ENCODE data around the gene AOPEP. TPM values are rescaled to one million over a fixed set of nuclear protein-coding genes. Genes with fewer than 3 reads are reported as not detected.

The AOPEP gene
- total RNA-seq, 1 experiment from 2014 or later: 36.4 TPM

DNA sequence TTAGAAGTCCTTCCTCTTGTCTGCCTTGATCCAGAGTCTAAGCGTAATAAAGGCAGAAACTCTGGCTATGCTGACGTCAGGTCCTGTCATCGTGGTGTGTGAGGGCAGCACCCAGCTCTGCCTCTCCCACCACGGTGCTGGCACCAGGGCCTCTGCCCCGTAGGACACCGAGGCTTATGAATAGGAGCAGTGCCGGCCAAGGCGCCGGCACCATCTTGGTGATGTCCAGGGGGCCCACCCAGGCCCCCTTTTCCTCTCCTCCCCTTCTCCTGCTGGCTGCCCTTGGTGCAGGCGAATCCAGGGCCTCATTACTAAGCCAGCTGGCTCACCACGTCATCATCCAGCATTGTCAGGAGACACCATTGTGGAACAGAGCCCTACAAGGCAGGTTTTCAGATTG is 338.7 kb downstream of the AOPEP start:
- DNase-seq (ENCODE audit: low read depth, low spot score) (no peak), ATAC-seq (no peak)
- in situ Hi-C loops (cut with HindIII; ENCODE audit: low pct_unique_long_range_greater_than_20kb, low sequenced_read_pairs): no loop called here
- no peak for TF ChIP-seq SIN3A (IDR thresholded peaks at IDR 0.05; ENCODE audit: borderline replicate concordance, insufficient read depth, low read depth, low read length)
- TF ChIP-seq, protein P1, sequence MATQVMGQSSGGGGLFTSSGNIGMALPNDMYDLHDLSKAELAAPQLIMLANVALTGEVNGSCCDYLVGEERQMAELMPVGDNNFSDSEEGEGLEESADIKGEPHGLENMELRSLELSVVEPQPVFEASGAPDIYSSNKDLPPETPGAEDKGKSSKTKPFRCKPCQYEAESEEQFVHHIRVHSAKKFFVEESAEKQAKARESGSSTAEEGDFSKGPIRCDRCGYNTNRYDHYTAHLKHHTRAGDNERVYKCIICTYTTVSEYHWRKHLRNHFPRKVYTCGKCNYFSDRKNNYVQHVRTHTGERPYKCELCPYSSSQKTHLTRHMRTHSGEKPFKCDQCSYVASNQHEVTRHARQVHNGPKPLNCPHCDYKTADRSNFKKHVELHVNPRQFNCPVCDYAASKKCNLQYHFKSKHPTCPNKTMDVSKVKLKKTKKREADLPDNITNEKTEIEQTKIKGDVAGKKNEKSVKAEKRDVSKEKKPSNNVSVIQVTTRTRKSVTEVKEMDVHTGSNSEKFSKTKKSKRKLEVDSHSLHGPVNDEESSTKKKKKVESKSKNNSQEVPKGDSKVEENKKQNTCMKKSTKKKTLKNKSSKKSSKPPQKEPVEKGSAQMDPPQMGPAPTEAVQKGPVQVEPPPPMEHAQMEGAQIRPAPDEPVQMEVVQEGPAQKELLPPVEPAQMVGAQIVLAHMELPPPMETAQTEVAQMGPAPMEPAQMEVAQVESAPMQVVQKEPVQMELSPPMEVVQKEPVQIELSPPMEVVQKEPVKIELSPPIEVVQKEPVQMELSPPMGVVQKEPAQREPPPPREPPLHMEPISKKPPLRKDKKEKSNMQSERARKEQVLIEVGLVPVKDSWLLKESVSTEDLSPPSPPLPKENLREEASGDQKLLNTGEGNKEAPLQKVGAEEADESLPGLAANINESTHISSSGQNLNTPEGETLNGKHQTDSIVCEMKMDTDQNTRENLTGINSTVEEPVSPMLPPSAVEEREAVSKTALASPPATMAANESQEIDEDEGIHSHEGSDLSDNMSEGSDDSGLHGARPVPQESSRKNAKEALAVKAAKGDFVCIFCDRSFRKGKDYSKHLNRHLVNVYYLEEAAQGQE (IDR thresholded peaks at IDR 0.05; ENCODE audit: insufficient read depth in 1 of 2, low read depth in 2 of 2, low read length in 1 of 2): no peak
- no peak for TF ChIP-seq TCF7L2 (IDR thresholded peaks at IDR 0.05; ENCODE audit: low read depth, low read length)
- no peak for TF ChIP-seq POLR2AphosphoS5 (IDR thresholded peaks at IDR 0.05; ENCODE audit: low read depth, low read length)
- TF ChIP-seq, protein P2, sequence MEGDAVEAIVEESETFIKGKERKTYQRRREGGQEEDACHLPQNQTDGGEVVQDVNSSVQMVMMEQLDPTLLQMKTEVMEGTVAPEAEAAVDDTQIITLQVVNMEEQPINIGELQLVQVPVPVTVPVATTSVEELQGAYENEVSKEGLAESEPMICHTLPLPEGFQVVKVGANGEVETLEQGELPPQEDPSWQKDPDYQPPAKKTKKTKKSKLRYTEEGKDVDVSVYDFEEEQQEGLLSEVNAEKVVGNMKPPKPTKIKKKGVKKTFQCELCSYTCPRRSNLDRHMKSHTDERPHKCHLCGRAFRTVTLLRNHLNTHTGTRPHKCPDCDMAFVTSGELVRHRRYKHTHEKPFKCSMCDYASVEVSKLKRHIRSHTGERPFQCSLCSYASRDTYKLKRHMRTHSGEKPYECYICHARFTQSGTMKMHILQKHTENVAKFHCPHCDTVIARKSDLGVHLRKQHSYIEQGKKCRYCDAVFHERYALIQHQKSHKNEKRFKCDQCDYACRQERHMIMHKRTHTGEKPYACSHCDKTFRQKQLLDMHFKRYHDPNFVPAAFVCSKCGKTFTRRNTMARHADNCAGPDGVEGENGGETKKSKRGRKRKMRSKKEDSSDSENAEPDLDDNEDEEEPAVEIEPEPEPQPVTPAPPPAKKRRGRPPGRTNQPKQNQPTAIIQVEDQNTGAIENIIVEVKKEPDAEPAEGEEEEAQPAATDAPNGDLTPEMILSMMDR (IDR thresholded peaks at IDR 0.05): no peak
- ChIA-PET CTCF (no interaction called here), POLR2A (no interaction called here)
- intact Hi-C loops (cut with micrococcal nuclease; ENCODE audit: unreplicated experiment): no loop called here
- no peak overlapping the region for H3K4me3 ChIP-seq (ENCODE audit: low read depth in 2 of 2, low read length in 2 of 2)
- peaks cover 17% of the 10 kb centered on the region; the same call in 1 of the 2 replicates for H3K4me1 ChIP-seq (ENCODE audit: control insufficient read depth, insufficient read depth, low read length)
- no peak overlapping the region for H3K27ac ChIP-seq (ENCODE audit: low read length)
- H3K9me3 ChIP-seq (ENCODE audit: control insufficient read depth, insufficient read depth, low read depth, low read length): no peaks in the 10 kb centered on the region
- no TSS peak for BruUV-seq (replicated peaks)
- H3K27me3 ChIP-seq (ENCODE audit: control insufficient read depth, insufficient read depth, low read length): no peaks in the 10 kb centered on the region
- peaks cover 3% of the 10 kb centered on the region for H3K36me3 ChIP-seq (ENCODE audit: control insufficient read depth, insufficient read depth, low read length)

DNA sequence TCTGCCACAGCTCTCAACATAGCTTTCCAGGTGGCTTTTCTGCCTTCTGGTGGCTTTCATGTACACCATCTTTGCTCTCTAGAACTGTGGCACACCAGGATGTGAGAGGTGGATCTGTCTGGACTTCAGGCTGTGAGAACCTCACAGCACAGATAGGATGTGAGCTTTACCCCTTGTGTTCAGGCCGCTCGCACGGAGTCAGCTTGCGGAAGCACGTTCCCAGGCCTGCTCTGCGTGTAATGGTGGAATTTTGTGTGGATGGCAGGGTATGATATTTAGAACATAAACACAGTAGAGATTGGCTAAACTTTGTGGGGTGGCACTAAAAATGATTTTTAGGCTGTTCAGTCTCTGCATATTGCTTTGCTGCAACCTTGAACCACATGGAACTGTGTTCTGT is 340.6 kb downstream of the AOPEP start:
- Histone ChIP-seq H3K9me3 (ENCODE audit: control insufficient read depth, insufficient read depth, low read depth, low read length) (no peaks in the 10 kb centered on the region), H3K36me3 (ENCODE audit: control insufficient read depth, insufficient read depth, low read length) (peaks cover 3% of the 10 kb centered on the region), H3K27me3 (ENCODE audit: control insufficient read depth, insufficient read depth, low read length) (no peaks in the 10 kb centered on the region), H3K4me3 (ENCODE audit: low read depth in 2 of 2, low read length in 2 of 2) (no peak overlapping the region), H3K4me1 (ENCODE audit: control insufficient read depth, insufficient read depth, low read length) (peaks cover 17% of the 10 kb centered on the region; the same call in 1 of the 2 replicates), H3K27ac (ENCODE audit: low read length) (no peak overlapping the region)
- TF ChIP-seq TCF7L2 (IDR thresholded peaks at IDR 0.05; ENCODE audit: low read depth, low read length) (no peak), POLR2AphosphoS5 (IDR thresholded peaks at IDR 0.05; ENCODE audit: low read depth, low read length) (no peak)
- TF ChIP-seq, protein P1 (IDR thresholded peaks at IDR 0.05; ENCODE audit: insufficient read depth in 1 of 2, low read depth in 2 of 2, low read length in 1 of 2): no peak
- BruUV-seq (replicated peaks): no TSS peak
- DNase-seq (ENCODE audit: low read depth, low spot score) (no peak), ATAC-seq (no peak)
- ChIA-PET CTCF (no interaction called here), POLR2A (no interaction called here)
- in situ Hi-C loops (cut with HindIII; ENCODE audit: low pct_unique_long_range_greater_than_20kb, low sequenced_read_pairs) (no loop called here), intact Hi-C loops (cut with micrococcal nuclease; ENCODE audit: unreplicated experiment) (no loop called here)

Measured in Panc1 (cell line).